Small intestine (tissue), 7 donors: ENCODE measurements around the gene POMT2. TPM values are rescaled to one million over a fixed set of nuclear protein-coding genes. Genes with fewer than 3 reads are reported as not detected.

Experiments
- DNase-seq, 2 donors: peaks; one replicate each; pipeline versions ENCODE4 v3.0.0 to v3.0.0-alpha.2; 2013
- FAIRE-seq: peaks from 2 replicates; lab custom pipeline; 2012; peaks lifted over from hg19 to GRCh38; lab: Jason Lieb, UNC
- H3K27ac ChIP-seq, 3 donors: one replicate each; pipeline ENCODE4 v1.5.1; 2013; ENCODE audit warnings: low read length in 2 of 3, mild to moderate bottlenecking in 2 of 3, control low read depth in 1 of 3, inconsistent platforms in 1 of 3, low read depth in 1 of 3, moderate library complexity in 1 of 3
- H3K27me3 ChIP-seq, 3 donors: one replicate each; pipeline ENCODE4 v1.6.1; 2013; ENCODE audit warnings: low read length in 3 of 3, inconsistent platforms in 1 of 3; ENCODE audit not compliant: control insufficient read depth in 3 of 3, insufficient read depth in 3 of 3
- H3K36me3 ChIP-seq, 3 donors: one replicate each; pipeline ENCODE4 v1.6.1; 2013; ENCODE audit warnings: low read length in 3 of 3, inconsistent platforms in 1 of 3, low read depth in 1 of 3, mild to moderate bottlenecking in 1 of 3, moderate library complexity in 1 of 3; ENCODE audit not compliant: control insufficient read depth in 3 of 3, insufficient read depth in 2 of 3
- H3K4me1 ChIP-seq, 3 donors: one replicate each; pipeline ENCODE4 v1.6.1; 2013; ENCODE audit warnings: low read length in 2 of 3, inconsistent platforms in 1 of 3, low read depth in 1 of 3, mild to moderate bottlenecking in 1 of 3, moderate library complexity in 1 of 3; ENCODE audit not compliant: control insufficient read depth in 3 of 3, insufficient read depth in 2 of 3
- H3K4me3 ChIP-seq, 3 donors: one replicate each; pipeline ENCODE4 v1.5.1; 2013; ENCODE audit warnings: low read length in 3 of 3, control low read depth in 1 of 3, inconsistent platforms in 1 of 3, low read depth in 1 of 3, mild to moderate bottlenecking in 1 of 3, moderate library complexity in 1 of 3
- H3K9me3 ChIP-seq, 2 donors: one replicate each; pipeline ENCODE4 v1.6.1; 2013; ENCODE audit warnings: low read depth in 1 of 2, low read length in 1 of 2; ENCODE audit not compliant: control insufficient read depth in 2 of 2, insufficient read depth in 1 of 2
- WGBS, 3 donors: extraction: QIAGEN DNeasy Blood & Tissue Kit; methylation state at CpG; one replicate each; pipeline ENCODE4 v1.1.7; 2013; 5-methylcytosine and 5-hydroxymethylcytosine counted together
- polyA plus RNA-seq, 4 donors: library from polyadenylated mRNA; stranded (reverse) in 3 of 4; unstranded in 1 of 4; fragments of 200-250 nt in 3 of 4; fragments of 120-200 nt in 1 of 4; gene quantifications; one replicate each; pipeline versions ENCODE4 v1.2.1 to v1.2.3, GENCODE V29; 2013
- donor health status: healthy with polysubstance abuse.
- donor health status: control.
- donor health status: control.
- donor health status: Bipolar disorder and iron deficiency.
- donor health status: healthy.

The POMT2 gene
- polyA plus RNA-seq, 4 donors: 9.7 to 13.3 (median 10.7) TPM

DNA sequence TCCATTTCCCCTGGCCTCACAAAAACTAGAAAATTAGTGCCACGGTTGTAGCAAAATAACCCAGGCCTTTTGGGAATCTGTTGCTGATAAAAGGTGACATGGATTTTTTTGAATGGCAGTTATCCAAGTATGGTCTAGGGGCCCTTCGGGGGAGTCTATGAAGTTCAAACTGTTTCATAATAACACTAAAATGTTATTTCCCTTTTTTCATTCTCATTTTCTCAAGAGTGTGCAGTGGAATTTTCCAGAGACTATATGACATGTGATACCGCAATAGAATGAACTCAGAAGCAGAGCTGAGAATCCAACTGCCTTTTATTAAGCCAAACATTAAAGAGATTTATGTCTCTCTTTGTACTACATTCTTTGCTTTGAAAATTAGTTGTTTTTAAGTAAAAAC is 27.1 kb upstream of the POMT2 start:
- H3K9me3 ChIP-seq: no peaks in the 10 kb centered on the region
- WGBS, 3 donors: 73 to 95% (median 91%) methylated on average over 3 of the region's 3 CpGs
- FAIRE-seq: no peak

DNA sequence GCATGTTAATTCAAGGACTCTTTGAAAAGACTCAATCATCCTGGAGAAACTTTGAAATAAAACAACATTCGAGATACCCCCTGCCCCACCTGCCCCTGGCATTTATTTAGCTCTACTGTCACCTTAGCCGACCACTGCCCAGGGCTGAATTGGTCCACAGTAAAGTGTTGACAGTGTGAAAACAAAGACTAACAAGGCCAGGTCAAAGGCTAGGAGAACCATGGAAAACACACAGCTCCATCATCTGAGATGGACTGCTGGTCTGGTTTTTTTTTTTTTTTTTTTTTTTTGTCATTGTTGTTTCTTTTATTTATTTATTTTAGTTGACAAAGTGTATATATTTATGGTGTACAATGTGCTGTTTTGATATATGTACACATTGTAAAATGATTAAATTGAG is 25.8 kb upstream of the POMT2 start:
- H3K4me1 ChIP-seq: no peaks in the 10 kb centered on the region
- H3K9me3 ChIP-seq: no peaks in the 10 kb centered on the region
- WGBS, 3 donors: 82 to 95% (median 88%) methylated on average over 2 of the region's 2 CpGs
- DNase-seq: no peak
- peaks cover 8 to 26% (median 17%) of the 10 kb centered on the region in 3 donors for H3K36me3 ChIP-seq
- H3K4me3 ChIP-seq: no peak overlapping the region
- no peak for FAIRE-seq
- no peaks in the 10 kb centered on the region for H3K27me3 ChIP-seq
- no peak overlapping the region for H3K27ac ChIP-seq

More for the DNA sequence above, 27.1 kb upstream of the POMT2 start:
- DNase-seq: no peak
- Histone ChIP-seq H3K4me1 (no peaks in the 10 kb centered on the region), H3K27ac (no peak overlapping the region), H3K27me3 (no peaks in the 10 kb centered on the region), H3K36me3 (peaks cover 2 to 20% (median 11%) of the 10 kb centered on the region in 3 donors), H3K4me3 (no peak overlapping the region)

DNA sequence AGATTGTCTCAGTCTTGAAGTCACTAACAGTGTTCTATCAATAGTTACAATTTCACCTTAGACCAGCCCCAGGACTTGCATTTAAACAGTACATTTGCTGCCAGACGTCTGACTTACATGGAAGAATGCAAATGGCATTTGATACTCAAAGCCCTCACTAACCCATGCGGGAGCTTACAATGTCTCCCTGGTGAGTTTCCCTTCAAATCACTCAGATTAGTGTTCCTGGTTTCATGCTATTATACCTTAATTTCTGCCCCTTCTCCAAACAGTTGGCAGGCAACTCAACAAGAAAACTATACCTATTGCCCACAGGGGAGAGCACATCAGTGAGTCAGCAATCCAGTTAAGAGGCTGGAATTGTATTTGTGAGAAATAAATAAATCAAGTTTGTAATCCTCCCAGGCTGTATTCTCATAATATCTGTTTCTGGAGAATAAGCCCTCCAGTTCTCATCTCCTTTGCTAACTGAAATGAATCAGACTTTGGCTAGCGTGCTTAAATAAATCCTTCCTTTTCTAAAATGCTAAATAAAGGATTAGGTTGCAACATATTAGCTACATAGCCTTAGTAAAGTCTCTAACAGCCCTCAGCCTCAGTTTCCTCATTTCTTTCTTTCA is 23.8 kb upstream of the POMT2 start:
- no peak for FAIRE-seq
- no peaks in the 10 kb centered on the region for H3K4me1 ChIP-seq
- H3K27me3 ChIP-seq: no peaks in the 10 kb centered on the region
- peaks cover 10 to 27% (median 22%) of the 10 kb centered on the region in 3 donors for H3K36me3 ChIP-seq
- H3K27ac ChIP-seq: no peak overlapping the region
- no peaks in the 10 kb centered on the region for H3K9me3 ChIP-seq
- DNase-seq: no peak
- WGBS, 3 donors: 88 to 95% (median 92%) methylated on average over 3 of the region's 3 CpGs
- no peak overlapping the region for H3K4me3 ChIP-seq

DNA sequence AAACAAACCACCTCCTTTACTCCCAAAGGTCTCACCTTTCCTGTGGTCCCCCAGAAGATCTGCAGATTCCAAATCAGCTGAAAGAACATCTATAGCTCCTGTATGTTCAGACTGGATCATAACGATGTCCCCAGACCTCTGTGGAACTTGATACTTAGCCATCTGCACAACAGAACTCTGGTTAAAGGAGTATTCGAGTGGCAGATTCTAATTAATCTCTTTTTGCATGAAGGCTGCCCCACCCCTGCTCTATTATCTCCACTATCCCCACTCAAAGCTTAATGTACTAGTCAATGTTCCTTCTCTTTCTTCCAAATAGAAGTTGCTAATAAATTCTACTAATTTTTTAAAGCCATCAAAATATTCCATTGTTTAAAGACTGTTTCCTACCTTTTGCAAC is 23.0 kb upstream of the POMT2 start:
- WGBS, 3 donors: 87 to 96% (median 87%) methylated on average over 2 of the region's 2 CpGs
- Histone ChIP-seq H3K36me3 (peaks cover 10 to 25% (median 22%) of the 10 kb centered on the region in 3 donors), H3K27ac (no peak overlapping the region), H3K4me3 (no peak overlapping the region), H3K9me3 (no peaks in the 10 kb centered on the region), H3K4me1 (no peaks in the 10 kb centered on the region), H3K27me3 (no peaks in the 10 kb centered on the region)
- DNase-seq (no peak), FAIRE-seq (no peak)

DNA sequence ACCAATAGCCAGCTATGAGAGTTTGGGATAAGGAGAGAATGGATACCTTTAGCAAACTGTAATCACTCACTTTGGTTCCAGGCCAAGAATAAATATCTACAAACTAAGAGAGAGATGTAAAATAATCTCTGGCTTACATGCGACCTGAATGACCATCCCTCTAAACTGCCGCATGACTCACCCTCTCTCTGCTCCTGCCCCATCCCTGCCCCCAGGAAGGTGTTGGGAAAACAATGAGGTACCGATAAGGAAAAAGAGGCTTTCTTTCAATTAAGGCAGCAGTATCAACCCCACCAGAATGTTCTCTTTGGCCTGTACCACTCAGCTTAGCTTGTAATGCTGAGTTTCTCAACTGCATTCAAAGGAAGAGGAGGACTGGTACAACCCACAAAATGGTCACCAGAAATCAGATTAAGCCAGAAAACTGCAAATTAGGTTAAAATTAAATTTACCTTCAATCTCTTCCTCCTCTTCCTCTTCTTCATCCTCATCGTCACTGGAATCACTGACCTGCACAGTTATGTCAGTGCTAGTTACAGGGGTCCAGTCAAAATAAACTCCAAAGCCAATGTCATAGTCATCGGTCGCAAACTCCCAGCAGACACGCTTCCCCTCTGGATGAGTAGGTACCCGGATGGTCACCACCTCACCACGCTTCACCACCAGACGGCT is 22.2 kb upstream of the POMT2 start:
- H3K9me3 ChIP-seq: no peaks in the 10 kb centered on the region
- FAIRE-seq: no peak
- 84 to 93% (median 90%) methylated on average over 10 of the region's 10 CpGs for WGBS, 3 donors
- H3K4me3 ChIP-seq: no peak overlapping the region
- no peak for DNase-seq
- peaks cover 10 to 25% (median 22%) of the 10 kb centered on the region in 3 donors for H3K36me3 ChIP-seq
- H3K27me3 ChIP-seq: no peaks in the 10 kb centered on the region
- no peak overlapping the region for H3K27ac ChIP-seq
- no peaks in the 10 kb centered on the region for H3K4me1 ChIP-seq

DNA sequence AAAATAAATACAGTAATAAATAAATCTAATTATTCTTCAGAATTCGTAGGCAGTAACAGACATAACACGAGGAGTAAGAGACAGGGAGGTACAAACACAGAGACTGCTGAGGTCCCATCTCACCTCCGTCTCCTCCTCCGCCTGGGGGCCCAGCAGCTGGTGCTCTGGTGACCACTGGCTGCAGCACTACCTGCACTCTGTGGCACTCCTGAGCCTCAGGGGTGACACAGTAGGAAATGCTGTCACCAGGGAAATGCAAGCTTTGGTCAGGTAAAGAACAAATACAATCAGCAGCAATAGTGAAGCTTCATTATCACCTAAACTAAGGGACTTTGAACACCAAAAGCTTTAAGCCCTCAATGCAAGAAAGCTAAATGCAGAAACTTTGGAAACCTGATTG is 19.7 kb upstream of the POMT2 start:
- Histone ChIP-seq H3K9me3 (no peaks in the 10 kb centered on the region), H3K4me1 (no peaks in the 10 kb centered on the region), H3K27ac (no peak overlapping the region), H3K36me3 (peaks cover 10 to 22% (median 18%) of the 10 kb centered on the region in 3 donors), H3K27me3 (no peaks in the 10 kb centered on the region), H3K4me3 (no peak overlapping the region)
- DNase-seq: no peak
- no peak for FAIRE-seq
- 84 to 92% (median 92%) methylated on average over 4 of the region's 4 CpGs for WGBS, 3 donors

DNA sequence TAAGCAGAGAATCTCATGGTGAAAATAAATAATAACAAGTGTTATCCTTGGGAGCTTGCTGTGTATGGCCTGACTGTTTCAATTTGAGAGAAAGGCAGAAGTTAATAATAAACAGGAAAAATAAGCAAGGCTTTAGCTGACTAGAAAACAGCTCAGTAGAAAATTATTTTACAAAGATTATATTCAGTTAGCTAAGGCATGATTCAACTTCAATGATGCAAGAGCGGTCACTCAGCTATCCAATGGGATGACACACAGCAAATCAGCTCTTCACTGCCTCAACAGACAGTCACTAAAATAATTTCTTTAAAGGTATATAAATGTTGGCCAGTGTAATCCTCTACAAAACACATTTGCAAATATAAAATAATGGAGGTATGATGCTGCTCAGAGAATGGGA is 18.7 kb upstream of the POMT2 start:
- DNase-seq (no peak), FAIRE-seq (no peak)
- Histone ChIP-seq H3K27ac (no peak overlapping the region), H3K4me1 (no peaks in the 10 kb centered on the region), H3K27me3 (no peaks in the 10 kb centered on the region), H3K4me3 (no peak overlapping the region), H3K36me3 (peaks cover 10 to 20% (median 18%) of the 10 kb centered on the region in 3 donors), H3K9me3 (no peaks in the 10 kb centered on the region)
- WGBS, 3 donors: 96 to 100% (median 97%) methylated on average over 1 of the region's 1 CpG

DNA sequence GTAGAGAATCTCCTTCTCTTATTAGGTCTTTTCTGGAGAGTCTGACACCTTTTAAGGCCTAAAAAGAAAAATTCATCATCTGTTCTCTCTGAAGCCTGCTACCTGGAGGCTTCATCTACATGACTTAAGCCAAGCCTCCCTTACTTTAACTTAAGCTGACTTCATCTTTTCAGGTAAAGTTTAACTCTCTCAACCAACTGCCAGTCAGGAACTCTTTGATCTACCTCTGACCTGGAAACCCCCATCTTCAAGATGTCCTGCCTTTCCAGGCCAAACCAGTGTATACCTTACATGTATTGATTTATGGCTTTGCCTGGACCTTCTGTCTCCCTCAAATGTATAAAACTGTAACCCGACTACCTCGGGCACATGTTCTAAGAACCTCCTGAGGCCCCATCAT is 17.6 kb upstream of the POMT2 start:
- Histone ChIP-seq H3K4me3 (no peak overlapping the region), H3K36me3 (peaks cover 10 to 20% (median 15%) of the 10 kb centered on the region in 3 donors), H3K9me3 (no peaks in the 10 kb centered on the region), H3K27ac (no peak overlapping the region), H3K27me3 (no peaks in the 10 kb centered on the region), H3K4me1 (no peaks in the 10 kb centered on the region)
- 81 to 94% (median 87%) methylated on average over 2 of the region's 2 CpGs for WGBS, 3 donors
- DNase-seq (no peak), FAIRE-seq (no peak)
